Lung microvascular endothelial cell (primary cell): Measurements from ENCODE around the gene LILRB3. TPM values are rescaled to one million over a fixed set of nuclear protein-coding genes. Genes with fewer than 3 reads are reported as not detected.
"Not testable (repeated sequence)": the region's sequence is repeated elsewhere in the genome, so short reads cannot be mapped to it uniquely, and the experiment has no call there.

Experiments
- DNase-seq, 2 donors: peaks; one replicate each; pipeline versions ENCODE4 v3.0.0 to v3.0.0-alpha.2; 2010; ENCODE audit warnings: low read depth in 2 of 2
- total RNA-seq: library from RNA; depleted of rRNA; stranded (reverse); fragments of >200 nt; gene quantifications from 2 replicates; pipeline ENCODE4 v1.2.1, GENCODE V29; 2014

LILRB3 gene
- total RNA-seq, 1 donor from 2014 or later: not detected

DNA sequence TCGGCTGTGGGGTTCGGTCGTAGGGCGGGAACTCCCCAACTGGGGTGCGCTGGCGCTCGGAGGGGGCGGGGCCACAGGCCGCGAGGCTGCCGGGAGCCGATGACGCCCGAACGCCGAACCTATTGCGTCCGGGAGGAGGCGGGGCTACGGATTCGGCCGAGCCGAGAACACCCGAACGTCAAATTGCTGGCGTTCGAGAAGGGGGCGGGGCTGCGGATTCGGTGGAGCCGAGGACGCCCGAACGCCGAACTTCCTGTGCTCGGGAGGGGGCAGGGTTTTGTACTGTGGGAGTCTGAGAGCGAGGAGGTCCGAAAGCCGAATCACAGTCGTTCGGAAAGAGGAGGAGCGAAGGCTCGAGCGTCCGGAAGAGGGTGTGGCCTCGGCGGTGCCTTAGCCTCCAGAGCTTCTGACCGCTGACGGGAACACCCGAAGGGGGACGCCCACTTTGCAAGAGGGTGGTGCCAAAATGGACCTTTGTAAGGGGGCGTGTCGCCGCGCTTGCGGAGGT is 32.2 kb downstream of the LILRB3 start:
- DNase-seq: peak; percentile 100

- DNase-seq: peak; percentile 100
Measured at GRCh38 chr19:54189735-54190502, 32.9 kb downstream of the LILRB3 start.

DNA sequence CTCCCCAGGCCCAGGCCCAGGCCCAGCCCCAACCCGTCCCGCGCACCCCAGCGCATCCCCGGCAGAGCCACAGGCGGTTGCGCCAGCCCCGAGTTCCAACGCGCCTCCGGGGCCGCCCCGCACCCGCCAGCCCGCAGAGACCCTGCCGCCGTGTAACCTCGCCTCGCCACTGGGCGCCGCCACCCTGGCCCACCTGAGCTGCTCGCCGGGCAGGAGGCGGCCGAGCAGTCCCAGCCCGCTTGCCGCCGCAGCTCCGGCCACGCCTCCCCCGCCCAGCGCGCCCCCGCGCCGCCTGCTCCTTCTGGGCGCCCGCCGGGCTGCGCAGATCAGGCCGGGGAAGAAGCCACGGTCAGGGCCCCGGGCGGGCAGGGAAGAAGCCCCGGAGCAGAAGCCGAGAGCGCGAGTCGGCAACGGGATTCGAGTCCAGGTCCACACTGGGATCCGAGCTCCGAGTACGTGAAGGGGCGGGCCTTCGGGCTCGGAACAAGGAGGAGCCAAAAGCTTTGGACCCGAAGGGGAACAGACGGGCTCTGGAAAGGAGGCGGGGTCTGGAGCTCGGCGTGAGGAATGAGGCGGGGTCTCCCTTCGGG is 33.6 kb downstream of the LILRB3 start, which contains the start of gene MBOAT7:
MBOAT7 (minus strand) TSS at position 436 of the 590 bp plus-strand sequence. CDS start 1,072 bp downstream, outside the sequence.
- no peak for DNase-seq

GRCh38 chr19:54188215-54188871 is 34.5 kb downstream of the LILRB3 start:
- peak in 1 of 2 donors; percentile 89 for DNase-seq

DNA sequence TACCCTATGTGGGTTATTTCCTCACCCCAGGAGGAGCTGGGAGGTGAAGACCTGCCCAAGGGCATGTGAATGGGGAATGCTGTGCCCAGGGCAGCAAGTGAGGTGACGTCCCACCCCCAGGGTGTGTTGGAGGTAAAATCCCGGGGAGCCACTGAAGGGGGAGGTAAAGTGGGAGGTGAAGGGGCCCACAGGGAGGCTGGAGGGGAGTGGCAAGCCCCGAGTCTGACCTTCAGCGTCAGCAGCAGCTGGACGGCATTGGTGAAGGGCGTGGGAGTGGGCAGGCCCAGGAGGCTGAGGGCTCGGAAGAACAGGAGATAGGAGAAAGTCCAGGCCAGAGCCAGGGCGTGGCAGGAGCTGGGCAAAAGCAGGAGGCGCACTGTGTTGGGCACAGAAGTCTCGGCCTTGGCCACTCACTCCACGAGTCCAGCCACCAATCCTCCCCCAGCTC is 35.8 kb downstream of the LILRB3 start:
- DNase-seq: no peak

GRCh38 chr19:54186351-54186750 is 36.5 kb downstream of the LILRB3 start:
- no peak for DNase-seq

DNA sequence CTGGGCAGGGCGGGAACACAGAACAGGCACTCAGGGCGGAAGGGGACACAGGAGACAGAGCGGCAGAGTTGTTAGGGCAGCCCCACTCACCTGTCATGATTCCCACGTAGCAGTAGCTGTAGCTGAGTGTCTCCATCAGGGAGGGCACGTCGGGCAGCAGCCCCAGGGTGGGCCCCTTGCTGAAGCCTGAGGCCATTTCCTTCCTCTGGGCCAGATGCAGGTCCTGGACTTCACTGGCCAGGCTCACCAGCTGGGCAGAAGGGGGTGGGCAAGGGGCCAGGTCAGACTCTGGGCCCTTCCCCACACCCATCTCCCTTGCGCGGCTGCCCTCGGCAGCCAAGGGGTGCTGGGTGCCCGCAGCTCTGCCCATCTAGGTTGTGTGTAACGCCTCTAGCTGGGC is 39.4 kb downstream of the LILRB3 start:
- peak; percentile 20 to 21 for DNase-seq

GRCh38 chr19:54181894-54182293 is 40.9 kb downstream of the LILRB3 start:
- not testable (repeated sequence) for DNase-seq

GRCh38 chr19:54180691-54181091 is 42.1 kb downstream of the LILRB3 start:
- no peak for DNase-seq

DNA sequence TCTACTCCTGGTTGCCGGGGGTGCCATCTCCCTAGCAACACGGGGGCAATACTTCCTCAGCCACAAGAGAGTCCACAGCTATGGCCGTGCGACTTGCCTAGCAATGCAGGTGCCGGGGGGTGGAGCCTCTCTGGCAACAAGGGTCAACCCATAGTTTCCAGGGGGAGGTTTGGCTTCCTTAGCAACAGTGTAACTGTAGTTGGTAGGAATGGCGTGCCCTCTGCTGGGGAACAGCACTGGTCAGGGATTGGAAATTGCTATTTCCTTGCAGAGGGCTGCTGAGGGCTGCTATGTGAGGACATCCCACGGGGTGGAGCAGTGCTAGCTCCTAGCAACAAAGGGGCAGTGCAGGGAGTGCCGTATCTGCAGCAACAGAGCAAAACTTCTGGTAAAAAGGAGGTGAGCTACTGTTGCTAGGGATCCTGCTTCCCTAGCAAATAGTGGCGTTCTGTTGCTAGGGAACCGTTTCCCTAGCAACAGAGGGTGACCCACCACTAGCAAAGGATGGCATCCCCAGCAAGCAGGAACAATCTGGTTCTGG is 42.8 kb downstream of the LILRB3 start:
- DNase-seq: peak; percentile 61 to 93

DNA sequence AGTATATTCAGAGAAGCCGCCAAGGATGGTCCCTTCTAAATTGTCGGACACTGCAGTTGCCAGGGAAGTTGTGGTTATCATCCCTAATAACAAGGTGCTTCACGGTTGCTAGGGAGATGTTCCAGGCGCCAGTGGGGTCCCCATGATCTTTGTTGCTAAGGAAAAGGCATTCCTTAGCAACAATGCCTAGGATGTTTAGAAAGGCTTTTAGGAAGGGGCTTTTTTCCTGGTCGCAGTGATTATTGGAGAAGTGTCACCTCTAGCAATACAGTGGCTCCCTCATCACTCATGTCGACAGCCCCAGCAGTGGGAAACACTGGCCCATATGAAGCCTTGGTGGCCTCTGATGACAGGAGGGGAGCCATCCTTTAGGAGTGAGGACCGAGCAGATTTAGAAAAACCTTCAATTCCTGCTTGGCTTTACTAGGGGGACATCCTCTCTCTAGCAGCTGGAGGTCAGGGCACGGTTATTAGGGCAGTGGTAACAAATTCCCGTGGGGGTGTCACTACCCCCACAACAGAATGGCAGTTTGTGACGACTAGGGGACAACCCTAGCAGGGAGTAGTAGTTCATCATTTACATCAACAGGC is 43.5 kb downstream of the LILRB3 start:
- no peak for DNase-seq

DNA sequence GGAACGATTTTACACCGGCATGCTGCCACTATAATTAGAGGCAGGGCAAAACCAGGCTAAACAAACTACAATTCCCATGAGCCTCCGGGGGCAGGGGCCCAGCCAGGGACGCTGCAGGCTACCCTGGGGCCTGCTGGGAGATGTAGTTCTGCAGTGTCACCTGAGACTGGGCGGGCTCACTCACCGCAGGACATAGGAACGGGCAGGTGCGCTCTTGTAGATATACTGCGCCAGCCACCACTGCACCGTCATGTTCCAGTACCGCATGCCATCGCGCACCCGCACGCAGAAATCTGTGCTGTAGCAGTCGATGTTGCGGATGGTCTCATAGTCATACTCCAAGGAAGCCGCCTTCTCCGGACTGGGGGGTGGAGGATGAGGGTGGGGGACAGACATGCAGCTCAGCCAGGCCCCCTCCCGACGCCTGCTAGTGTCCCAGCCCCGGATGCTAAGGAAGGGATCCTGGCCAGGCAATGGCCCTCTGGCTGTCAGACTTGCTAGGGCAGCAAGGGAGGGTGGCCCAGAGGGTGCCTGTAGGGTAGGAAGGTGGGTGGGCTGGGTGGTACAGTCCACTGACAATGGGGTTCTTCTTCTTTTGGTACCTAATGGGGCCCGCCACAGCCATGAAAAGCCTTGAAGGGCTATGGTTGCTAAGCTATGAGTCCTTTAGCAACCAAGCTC is 44.1 kb downstream of the LILRB3 start:
- peak in 1 of 2 donors; percentile 36 for DNase-seq

DNA sequence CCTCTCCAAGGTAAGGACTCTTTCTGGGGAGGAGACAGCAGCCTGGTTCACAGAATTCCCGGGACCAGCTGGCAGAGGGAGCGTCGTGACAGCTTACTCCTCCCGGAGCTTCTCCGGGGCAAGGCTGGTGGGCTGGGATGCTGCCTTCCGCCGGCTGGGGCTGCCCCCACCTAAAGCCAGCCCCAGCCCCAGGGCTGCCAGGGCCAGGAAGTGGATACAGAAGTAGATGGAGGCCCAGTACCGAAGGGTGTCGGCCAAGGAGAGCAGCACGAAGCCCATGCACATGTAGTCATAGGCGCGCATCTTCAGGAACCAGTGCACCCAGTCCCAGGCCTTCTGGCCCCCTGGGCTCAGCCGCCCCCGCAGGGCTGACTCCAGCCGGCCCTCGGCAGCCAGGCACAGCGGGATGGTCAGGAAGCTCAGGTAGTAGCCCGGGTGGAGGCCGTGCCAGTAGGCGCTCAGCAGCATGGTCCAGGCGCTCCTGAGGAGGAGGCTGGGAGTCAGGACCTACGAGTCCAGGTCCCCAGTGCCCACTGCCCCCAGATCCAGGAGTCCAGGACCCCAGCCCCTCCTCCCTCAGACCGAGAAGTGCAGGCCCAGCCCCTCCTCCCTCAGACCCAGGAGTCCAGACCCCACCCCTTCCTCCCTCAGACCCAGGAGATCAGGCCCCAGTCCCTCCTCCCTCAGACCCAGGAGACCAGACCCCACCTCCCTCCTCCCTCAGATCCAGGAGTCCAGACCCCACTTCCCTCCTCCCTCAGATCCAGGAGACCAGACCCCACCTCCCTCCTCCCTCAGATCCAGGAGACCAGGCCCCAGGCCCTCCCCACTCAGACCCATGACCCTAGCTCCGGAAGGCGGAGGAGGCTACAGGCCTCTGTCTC is 48.6 kb downstream of the LILRB3 start:
- no peak for DNase-seq

DNA sequence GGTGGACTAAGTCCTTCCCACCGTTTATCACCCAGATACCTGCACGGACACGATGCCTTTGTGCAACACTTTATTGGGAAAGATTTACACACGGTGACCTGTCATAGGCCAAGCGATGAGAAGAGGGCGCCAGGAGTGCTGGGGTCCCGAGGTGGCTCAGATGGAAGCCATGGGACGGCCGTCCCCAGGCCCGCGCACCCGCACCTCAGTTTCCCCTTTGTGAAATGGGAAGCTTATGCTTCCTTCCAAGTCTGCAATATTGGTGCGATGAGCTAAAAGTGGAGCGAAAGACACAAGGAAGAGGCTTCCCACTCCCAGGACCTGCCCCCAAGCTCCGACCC is 49.5 kb downstream of the LILRB3 start:
- no peak for DNase-seq

DNA sequence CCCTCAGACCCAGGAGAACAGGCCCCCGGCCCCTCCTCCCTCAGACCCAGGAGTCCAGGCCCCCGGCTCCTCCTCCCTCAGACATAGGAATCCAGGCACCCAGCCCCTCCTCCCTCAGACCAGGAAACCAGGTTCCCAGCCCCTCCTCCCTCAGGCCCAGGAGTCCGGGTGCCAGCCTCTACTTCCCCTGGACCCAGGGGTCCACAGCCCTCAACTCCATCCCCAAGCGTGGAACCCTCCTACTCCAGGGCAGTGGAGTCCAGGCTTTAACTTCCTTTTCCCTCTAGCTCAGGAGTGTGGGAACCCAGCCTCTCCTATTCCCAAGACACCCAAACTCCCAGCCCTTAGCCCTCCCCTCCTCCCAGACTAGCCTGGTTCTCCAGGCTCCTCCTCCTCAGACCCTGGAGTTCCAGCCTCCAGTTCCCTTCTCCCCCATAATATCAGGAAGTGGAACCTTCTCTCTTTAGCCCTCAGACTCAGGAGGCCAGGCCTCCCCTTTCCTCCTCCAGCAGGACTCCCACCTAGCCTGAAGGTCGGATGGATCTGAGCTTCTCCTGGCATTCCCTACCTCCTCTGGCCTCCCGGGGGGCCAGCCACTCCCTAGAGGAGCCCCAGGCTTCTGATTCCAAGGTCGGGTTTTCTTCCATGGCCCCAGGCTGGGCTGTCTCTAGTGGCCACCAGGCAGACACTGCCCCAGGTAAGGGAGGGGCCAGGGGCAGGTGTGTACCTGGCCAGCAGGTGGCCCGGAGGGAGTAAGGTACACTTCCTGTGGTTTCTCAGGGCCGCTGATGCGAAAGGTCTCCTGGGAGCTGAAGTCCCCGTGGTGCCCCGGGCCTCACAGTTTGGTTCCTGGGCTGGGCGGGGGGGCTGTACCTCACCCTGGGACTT is 50.1 kb downstream of the LILRB3 start, which contains the start of gene TMC4:
TMC4 (minus strand) TSS at position 690 of the 888 bp plus-strand sequence; CDS start at position 647, 43 bp downstream.
- DNase-seq: no peak

DNA sequence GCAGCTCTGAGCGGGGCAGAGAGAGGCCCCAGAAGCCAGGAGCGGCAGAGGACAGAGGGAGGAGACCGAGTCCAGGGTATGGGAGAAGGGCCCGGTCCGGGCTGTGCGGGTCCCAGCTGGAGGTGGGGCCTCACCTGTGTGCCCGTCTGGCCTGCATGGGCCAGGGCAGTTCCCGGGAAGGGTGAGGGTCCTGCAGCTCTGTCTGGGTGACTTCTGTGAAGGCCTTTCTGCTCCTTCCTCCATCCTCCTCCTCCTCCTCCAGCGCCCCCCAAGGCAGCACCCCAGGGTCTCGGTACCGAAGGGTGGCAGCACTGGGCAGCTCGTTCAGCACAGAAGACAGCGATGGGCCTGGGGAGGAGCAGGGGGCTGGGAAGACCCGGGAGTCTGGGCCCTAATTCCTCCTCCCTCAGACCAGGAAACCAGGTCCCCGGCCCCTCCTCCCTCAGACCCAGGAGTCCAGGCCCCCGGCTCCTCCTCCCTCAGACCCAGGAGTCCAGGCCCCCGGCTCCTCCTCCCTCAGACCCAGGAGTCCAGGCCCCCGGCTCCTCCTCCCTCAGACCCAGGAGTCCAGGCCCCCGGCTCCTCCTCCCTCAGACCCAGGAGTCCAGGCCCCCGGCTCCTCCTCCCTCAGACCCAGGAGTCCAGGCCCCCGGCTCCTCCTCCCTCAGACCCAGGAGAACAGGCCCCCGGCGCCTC is 50.9 kb downstream of the LILRB3 start:
- DNase-seq: not testable (repeated sequence)

DNA sequence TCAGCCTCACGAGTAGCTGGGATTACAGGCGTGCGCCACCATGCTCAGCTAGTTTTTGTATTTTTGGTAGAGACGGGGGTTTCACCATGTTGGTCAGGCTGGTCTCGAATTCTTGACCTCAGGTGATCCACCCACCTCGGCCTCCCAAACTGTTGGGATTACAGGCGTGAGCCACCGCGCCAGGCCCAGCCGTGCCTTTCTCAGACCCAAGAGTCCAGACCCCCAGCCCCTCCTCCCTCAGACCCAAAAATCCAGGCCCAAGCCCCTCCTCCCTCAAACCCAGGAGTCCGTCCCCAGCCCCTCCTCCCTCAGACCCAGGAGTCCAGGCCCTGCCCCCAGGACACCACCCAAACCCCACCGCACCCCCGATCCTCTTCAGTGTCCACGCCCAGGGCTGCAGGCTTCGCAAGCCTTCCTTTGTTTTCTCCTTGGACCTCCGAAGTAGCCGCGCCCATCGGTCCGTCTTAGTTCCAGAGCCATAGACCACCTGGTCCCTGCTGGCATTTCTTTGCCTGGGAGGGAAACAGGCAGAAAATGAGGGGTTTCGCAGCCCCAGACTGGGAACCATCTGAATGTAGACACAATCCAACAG is 53.6 kb downstream of the LILRB3 start:
- DNase-seq: no peak
